Suprapubic skin (tissue), 4 donors: ENCODE measurements around the gene ADAT1. TPM values are rescaled to one million over a fixed set of nuclear protein-coding genes. Genes with fewer than 3 reads are reported as not detected.

Experiments
- DNase-seq, 2 donors: peaks; one replicate each; pipeline ENCODE4 v3.0.0-alpha.2; 2019; ENCODE audit warnings: low spot score in 2 of 2
- H3K27ac ChIP-seq: fragments of 200-600 bp; sonication (generic); one replicate; pipeline ENCODE4 v1.5.1; 2019
- H3K27me3 ChIP-seq: fragments of 200-600 bp; sonication (generic); one replicate; pipeline ENCODE4 v1.5.1; 2019
- H3K36me3 ChIP-seq: fragments of 200-600 bp; sonication (generic); one replicate; pipeline ENCODE4 v1.5.1; 2019
- H3K4me1 ChIP-seq: fragments of 200-600 bp; sonication (generic); one replicate; pipeline ENCODE4 v1.5.1; 2019
- H3K4me3 ChIP-seq: fragments of 200-600 bp; sonication (generic); one replicate; pipeline ENCODE4 v1.5.1; 2019; ENCODE audit warnings: mild to moderate bottlenecking
- H3K9me3 ChIP-seq: fragments of 200-600 bp; sonication (generic); one replicate; pipeline ENCODE4 v1.5.1; 2019
- EP300 ChIP-seq: sonication (generic); formaldehyde crosslinking; IDR thresholded peaks from one replicate; pipeline ENCODE4 v1.6.1; 2017; ENCODE audit warnings: antibody characterized with exemption
- POLR2A ChIP-seq, 2 donors: fragments of 450-650 bp; IDR thresholded peaks; one replicate each; pipeline ENCODE4 v1.6.1; 2017; ENCODE audit warnings: antibody characterized with exemption in 2 of 2, mild to moderate bottlenecking in 2 of 2, moderate library complexity in 2 of 2
- POLR2AphosphoS5 ChIP-seq, 3 donors: sonication (generic); formaldehyde crosslinking; IDR thresholded peaks; one replicate each; pipeline ENCODE4 v1.6.1; 2017; ENCODE audit warnings: antibody characterized with exemption in 3 of 3
- WGBS: methylation state at CpG from one replicate; pipeline ENCODE4 v1.1.5; 2018; 5-methylcytosine and 5-hydroxymethylcytosine counted together
- total RNA-seq, 4 donors: library from RNA; depleted of rRNA; stranded (reverse); fragments of >200 nt; gene quantifications; one replicate each; pipeline ENCODE4 v1.1.0, GENCODE V29; 2016
- TF ChIP-seq, protein P1 (sequence below), 2 donors: fragments of 200-600 bp in 1 of 2; fragments of 450-650 bp in 1 of 2; sonication (generic) in 1 of 2; IDR thresholded peaks; one replicate each; pipeline ENCODE4 v1.5.1; 2016 to 2019; ENCODE audit warnings: antibody characterized with exemption in 2 of 2, mild to moderate bottlenecking in 1 of 2, moderate library complexity in 1 of 2

The ADAT1 gene
- total RNA-seq, 4 donors from 2014 or later, result 41.4 to 84.2 (median 55.2) TPM

DNA sequence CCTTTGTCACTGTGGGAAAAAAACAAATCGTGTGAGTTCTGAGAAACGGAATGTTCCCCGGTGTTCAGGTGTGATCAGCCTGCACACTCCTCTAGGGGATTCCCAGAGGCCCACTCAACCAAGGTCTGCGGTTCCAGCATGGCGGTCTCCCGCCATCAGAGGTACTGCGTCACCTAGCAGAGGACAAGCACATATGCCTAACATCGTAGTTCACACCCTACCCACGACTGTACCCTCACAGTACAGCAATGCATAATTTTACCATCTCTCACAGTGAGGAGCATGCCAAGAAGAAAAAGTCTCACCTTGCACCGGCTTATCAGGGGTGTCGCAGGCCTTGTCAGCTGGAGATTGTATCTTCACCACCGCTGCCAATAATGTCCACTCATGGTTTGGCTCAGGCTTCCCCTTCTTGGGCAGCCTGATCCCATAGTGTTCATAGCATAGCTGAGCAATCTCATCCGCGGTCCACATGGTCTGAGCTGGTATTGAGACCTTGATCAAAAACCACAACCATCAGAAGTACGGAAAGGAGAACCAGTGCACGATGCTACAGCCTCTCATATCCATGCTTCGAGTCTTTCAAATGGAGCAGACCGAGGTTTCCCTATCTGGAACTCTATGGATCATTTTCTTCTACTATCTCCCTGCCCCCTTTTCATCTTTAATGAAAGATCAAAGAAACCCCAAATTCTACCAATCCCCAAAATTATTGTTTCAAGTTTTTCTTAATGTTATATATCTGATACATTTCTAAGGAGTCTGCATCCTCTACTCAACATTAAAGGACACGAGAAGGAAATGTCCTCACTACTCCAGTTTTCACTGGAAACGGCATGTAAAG is 2.5 kb downstream of the ADAT1 start:
- Histone ChIP-seq H3K36me3 (peaks cover 42% of the 10 kb centered on the region), H3K4me1 (peaks cover 23% of the 10 kb centered on the region), H3K27ac (no peak overlapping the region), H3K4me3 (no peak overlapping the region), H3K27me3 (no peaks in the 10 kb centered on the region), H3K9me3 (no peaks in the 10 kb centered on the region)
- no peak for DNase-seq
- no peak for TF ChIP-seq EP300
- no peak for TF ChIP-seq POLR2AphosphoS5 (IDR thresholded peaks at IDR 0.05)
- TF ChIP-seq POLR2A (IDR thresholded peaks at IDR 0.05), result no peak
- TF ChIP-seq, protein P1, sequence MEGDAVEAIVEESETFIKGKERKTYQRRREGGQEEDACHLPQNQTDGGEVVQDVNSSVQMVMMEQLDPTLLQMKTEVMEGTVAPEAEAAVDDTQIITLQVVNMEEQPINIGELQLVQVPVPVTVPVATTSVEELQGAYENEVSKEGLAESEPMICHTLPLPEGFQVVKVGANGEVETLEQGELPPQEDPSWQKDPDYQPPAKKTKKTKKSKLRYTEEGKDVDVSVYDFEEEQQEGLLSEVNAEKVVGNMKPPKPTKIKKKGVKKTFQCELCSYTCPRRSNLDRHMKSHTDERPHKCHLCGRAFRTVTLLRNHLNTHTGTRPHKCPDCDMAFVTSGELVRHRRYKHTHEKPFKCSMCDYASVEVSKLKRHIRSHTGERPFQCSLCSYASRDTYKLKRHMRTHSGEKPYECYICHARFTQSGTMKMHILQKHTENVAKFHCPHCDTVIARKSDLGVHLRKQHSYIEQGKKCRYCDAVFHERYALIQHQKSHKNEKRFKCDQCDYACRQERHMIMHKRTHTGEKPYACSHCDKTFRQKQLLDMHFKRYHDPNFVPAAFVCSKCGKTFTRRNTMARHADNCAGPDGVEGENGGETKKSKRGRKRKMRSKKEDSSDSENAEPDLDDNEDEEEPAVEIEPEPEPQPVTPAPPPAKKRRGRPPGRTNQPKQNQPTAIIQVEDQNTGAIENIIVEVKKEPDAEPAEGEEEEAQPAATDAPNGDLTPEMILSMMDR (IDR thresholded peaks at IDR 0.05), result no peak
- WGBS, result 89% methylated on average over 18 of the region's 20 CpGs

DNA sequence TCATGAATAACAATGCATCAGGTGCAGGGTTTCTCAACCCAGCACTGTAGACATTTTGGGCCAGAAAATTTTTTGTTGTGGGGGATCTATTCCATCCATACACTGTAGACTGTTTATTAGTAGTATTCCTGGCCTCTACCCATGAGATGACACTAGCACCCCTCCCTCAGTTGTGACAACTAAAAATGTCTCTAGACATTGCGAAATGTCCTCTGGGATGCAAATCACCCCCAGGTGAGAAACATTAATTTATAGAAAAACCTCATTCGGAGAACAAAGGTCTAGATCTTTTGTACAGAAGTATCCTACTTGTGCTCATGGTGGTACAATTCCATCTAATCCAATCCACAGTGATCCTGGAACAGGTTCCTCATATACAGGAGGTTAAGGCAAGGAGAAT is 4.3 kb downstream of the ADAT1 start:
- no peak for TF ChIP-seq POLR2AphosphoS5 (IDR thresholded peaks at IDR 0.05)
- TF ChIP-seq, protein P1 (IDR thresholded peaks at IDR 0.05), result no peak
- TF ChIP-seq POLR2A (IDR thresholded peaks at IDR 0.05), result no peak
- TF ChIP-seq EP300, result no peak
- 88% methylated on average over 2 of the region's 2 CpGs for WGBS
- no peak overlapping the region for H3K4me3 ChIP-seq
- peaks cover 22% of the 10 kb centered on the region for H3K4me1 ChIP-seq
- no peaks in the 10 kb centered on the region for H3K27me3 ChIP-seq
- no peak for DNase-seq
- no peak overlapping the region for H3K27ac ChIP-seq
- H3K9me3 ChIP-seq, result no peaks in the 10 kb centered on the region
- peaks cover 54% of the 10 kb centered on the region for H3K36me3 ChIP-seq

DNA sequence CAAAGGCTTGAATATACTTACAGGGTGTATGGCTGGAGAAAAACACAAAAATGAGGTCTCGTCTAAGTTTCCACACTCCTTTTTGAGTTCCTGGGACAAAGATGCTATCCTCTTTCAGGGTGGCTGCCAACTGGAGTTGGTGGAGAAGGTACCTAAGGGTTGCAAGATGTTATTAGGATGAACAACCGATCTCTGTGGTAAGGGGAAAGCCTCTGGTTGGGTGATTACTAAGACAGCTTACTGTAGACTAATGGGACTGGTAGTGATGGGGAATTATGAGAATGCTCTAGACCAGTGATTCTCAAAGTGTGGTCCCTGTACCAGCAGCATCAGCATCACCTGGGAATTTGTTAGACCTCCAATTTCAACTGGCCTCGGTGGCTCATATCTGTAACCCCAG is 6.0 kb downstream of the ADAT1 start:
- Histone ChIP-seq H3K4me1 (peaks cover 12% of the 10 kb centered on the region), H3K27ac (no peak overlapping the region), H3K36me3 (peaks cover 68% of the 10 kb centered on the region), H3K4me3 (no peak overlapping the region), H3K27me3 (no peaks in the 10 kb centered on the region), H3K9me3 (no peaks in the 10 kb centered on the region)
- no peak for DNase-seq
- 90% methylated on average over 3 of the region's 3 CpGs for WGBS
- TF ChIP-seq, protein P1 (IDR thresholded peaks at IDR 0.05), result no peak
- TF ChIP-seq EP300 (no peak), POLR2A (IDR thresholded peaks at IDR 0.05) (no peak), POLR2AphosphoS5 (IDR thresholded peaks at IDR 0.05) (no peak)

DNA sequence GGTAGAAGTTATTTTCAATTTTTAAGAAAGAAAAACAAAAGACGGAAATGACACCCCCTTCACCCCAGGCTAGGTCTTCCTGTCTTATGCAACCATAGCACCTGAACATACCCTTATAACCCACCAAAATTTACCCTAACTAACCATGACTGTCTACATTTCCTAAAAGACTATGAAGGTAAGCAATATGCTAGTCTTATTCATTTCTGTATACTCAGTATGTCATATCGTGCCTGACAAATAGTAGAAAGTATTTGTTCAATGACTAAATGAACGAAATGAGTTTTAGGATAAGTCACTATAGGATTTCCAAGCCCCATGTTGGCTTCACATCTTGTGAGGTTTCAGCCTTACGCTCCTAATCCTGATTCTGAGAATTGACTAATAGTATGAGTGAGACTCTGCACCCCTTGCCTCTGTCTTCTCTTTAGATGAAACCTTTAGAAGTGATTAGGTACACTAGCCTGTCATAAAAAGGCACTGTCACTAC is 6.5 kb downstream of the ADAT1 start:
- Histone ChIP-seq H3K36me3 (peaks cover 74% of the 10 kb centered on the region), H3K27ac (no peak overlapping the region), H3K9me3 (no peaks in the 10 kb centered on the region), H3K4me3 (no peak overlapping the region), H3K27me3 (no peaks in the 10 kb centered on the region), H3K4me1 (peaks cover 6% of the 10 kb centered on the region)
- TF ChIP-seq POLR2AphosphoS5 (IDR thresholded peaks at IDR 0.05) (no peak), POLR2A (IDR thresholded peaks at IDR 0.05) (no peak), EP300 (no peak)
- TF ChIP-seq, protein P1 (IDR thresholded peaks at IDR 0.05), result no peak
- DNase-seq, result no peak
- 94% methylated on average over 4 of the region's 4 CpGs for WGBS

- H3K36me3 ChIP-seq, result peaks cover 81% of the 10 kb centered on the region
- TF ChIP-seq, protein P1 (IDR thresholded peaks at IDR 0.05), result no peak
- TF ChIP-seq POLR2AphosphoS5 (IDR thresholded peaks at IDR 0.05) (no peak), EP300 (no peak), POLR2A (IDR thresholded peaks at IDR 0.05) (no peak)
- 94% methylated on average over 2 of the region's 2 CpGs for WGBS
Measured at GRCh38 chr16:75615619-75616018, 7.5 kb downstream of the ADAT1 start.

More at GRCh38 chr16:75615619-75616018, 7.5 kb downstream of the ADAT1 start:
- Histone ChIP-seq H3K4me3 (no peak overlapping the region), H3K27me3 (no peaks in the 10 kb centered on the region), H3K4me1 (no peaks in the 10 kb centered on the region), H3K27ac (no peak overlapping the region), H3K9me3 (no peaks in the 10 kb centered on the region)
- no peak for DNase-seq
